COR-L47 (cell line): ENCODE measurements around the gene FOXR1.
"Not testable (repeated sequence)": the region's sequence is repeated elsewhere in the genome, so short reads cannot be mapped to it uniquely, and the experiment has no call there.

ENCODE experiments used
- DNase-seq: peaks from one replicate; lab custom pipeline; 2025; lab: John Stamatoyannopoulos, UW

Gene FOXR1

DNA sequence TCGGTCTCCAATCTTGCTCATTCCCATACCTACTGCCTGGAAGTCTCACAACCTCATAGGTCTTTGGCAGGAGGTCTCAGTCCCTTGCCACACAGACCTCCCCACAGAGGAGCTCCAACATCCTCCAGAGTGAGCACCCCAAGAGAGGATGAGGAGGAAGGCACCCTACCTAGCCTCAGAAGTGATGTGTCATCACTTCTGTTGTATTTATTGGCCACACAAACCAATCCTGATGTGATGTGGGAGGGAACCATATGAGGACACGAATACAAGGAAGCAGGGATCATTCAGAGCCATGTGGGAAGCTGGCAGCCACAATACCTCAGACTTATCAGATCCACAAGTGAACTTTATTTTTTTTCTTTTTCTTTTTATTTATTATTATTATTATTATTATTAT is 24.5 kb upstream of the FOXR1 start:
- no peak for DNase-seq

DNA sequence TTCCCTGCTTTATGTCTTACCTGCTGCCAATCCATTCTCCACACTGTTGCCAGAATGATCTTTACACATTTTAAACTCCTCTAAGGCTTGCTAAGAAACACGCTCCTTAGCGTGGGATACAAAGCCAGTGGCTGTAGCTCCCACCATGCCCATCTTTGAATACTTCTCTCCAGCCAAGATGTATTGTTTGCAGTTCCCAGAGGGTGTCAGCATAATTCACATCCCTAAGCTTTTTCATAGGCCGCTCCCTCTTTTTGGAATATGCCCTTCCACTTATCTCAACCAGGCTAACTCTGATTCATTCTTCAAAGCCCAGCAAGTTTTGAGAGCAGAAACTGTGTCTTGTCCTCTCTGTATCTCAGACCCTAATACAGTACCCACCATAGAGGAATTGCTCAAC is 23.6 kb upstream of the FOXR1 start:
- no peak for DNase-seq

GRCh38 chr11:118953265-118953664 is 18.3 kb upstream of the FOXR1 start:
- DNase-seq, result peak; percentile 94

DNA sequence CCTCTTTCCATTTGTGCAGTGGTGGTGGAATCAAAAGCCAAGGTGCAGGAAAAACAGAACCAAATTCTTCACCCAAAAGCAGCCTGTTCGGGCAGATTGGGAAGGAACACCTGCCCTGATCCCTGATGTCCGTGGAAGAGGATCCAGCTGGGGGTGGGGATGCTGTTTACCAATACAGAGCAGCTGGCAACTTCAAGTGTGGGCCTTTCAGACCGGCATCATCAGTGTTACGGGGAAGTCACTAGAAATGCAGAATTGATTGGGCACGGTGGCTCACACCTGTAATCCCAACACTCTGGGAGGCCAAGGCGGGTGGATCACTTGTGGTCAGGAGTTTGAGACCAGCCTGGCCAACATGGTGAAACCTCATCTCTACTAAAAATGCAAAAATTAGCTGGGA is 17.6 kb upstream of the FOXR1 start:
- not testable (repeated sequence) for DNase-seq

GRCh38 chr11:118956094-118956846 is 15.3 kb upstream of the FOXR1 start, which contains the start of gene UPK2:
UPK2 (plus strand) TSS chr11:118956298; CDS start chr11:118956351, 53 bp downstream.
- DNase-seq, result peak; percentile 80

DNA sequence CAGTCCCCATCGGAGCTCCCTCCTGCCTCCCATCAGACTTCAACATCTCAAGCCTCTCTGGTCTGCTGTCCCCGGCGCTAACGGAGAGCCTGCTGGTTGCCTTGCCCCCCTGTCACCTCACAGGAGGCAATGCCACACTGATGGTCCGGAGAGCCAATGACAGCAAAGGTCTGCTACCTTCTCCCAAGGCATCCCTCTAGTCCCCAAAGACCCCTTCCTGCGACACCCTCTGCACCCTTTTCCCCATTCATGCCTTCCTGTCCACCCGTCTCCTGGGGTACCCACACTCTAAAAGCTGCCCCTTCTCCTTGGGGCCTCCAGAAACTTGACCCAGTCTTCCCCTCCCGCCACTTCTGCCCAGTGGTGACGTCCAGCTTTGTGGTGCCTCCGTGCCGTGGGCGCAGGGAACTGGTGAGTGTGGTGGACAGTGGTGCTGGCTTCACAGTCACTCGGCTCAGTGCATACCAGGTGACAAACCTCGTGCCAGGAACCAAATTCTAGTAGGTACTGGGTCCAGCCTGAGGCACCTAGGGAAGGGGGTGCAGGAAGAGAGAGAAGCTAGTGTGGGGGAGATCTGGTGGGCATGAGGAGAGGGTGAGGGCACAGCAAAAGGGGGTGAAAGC is 14.6 kb upstream of the FOXR1 start:
- no peak for DNase-seq

DNA sequence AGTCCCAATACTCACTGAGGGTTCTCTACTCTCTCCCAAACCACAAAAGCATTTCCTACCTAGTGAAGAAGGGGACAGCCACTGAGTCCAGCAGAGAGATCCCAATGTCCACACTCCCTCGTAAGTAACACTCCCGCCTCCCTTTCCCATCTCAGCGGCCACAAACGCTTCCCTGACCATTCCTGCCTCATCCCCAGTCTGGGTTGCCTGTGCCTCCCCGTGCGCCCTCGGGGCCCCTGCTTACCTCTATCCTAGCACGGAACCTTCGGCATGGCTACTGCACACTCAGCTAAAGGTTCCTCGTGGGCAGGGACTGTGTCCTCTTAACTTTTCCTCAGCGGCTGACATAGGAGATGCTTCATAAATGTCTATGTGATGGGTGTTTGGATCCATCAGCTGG is 14.0 kb upstream of the FOXR1 start:
- DNase-seq, result no peak

GRCh38 chr11:118957968-118958367 is 13.6 kb upstream of the FOXR1 start:
- no peak for DNase-seq

DNA sequence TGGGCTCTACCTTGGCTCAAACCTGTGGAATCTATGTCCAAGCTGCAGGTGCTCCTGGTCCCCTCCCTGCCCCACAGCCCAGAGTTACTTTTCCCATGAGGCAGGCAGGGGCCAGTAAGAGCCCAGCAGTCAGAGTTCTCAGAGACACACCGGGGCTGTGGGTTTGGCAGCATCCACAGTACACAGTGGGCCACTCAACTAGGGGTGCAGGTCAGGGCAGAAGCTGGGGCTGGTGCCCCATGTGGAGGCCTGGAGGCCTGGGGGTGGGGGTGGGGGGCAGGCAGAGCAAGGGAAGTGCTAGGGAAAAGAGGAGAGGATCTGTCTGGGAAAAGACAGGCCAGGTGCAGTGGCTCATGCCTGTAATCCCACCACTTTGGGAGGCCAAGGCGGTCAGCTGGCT is 13.0 kb upstream of the FOXR1 start:
- DNase-seq, result no peak

DNA sequence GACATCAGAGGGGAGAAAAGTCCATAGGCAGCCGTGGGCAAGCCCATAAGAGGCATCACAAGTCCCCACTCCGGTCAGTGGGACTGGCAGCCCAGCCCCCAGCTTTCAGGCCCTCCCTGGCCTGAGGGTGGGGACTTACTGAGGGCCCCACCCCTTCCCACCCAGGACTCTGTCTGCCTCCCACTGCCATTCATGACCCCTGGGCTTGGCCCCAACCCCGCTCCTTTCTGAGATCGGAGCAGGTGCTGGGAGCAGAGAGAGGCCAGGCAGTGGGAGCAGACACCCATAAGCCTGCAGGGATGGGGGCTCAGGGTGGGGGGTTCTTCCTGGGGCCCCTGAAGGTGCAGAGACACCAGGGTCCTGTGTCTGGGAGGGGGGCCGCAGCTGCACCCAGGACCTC is 10.4 kb upstream of the FOXR1 start:
- DNase-seq, result no peak

GRCh38 chr11:118961591-118961990 is 10.0 kb upstream of the FOXR1 start:
- no peak for DNase-seq

DNA sequence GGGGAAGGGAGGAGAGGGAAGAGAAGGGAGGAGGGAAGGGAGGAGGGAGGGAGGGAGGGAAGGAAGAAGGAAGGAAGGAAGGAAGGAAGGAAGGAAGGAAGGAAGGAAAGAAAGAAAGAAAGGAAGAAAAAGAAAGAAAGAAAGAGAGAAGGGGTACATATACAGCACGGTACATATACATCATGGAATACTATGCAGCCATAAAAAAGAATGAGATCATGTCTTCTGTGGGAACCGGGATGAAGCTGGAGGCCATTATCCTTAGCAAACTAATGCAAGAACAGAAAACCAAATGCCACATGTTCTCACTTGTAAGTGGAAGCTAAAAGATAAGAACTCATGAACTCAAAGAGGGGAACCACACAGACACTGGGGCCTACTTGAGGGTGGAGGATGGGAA is 2.1 kb upstream of the FOXR1 start:
- DNase-seq, result not testable (repeated sequence)

- DNase-seq, result no peak
Measured at GRCh38 chr11:118973985-118974384, 2.4 kb downstream of the FOXR1 start.

DNA sequence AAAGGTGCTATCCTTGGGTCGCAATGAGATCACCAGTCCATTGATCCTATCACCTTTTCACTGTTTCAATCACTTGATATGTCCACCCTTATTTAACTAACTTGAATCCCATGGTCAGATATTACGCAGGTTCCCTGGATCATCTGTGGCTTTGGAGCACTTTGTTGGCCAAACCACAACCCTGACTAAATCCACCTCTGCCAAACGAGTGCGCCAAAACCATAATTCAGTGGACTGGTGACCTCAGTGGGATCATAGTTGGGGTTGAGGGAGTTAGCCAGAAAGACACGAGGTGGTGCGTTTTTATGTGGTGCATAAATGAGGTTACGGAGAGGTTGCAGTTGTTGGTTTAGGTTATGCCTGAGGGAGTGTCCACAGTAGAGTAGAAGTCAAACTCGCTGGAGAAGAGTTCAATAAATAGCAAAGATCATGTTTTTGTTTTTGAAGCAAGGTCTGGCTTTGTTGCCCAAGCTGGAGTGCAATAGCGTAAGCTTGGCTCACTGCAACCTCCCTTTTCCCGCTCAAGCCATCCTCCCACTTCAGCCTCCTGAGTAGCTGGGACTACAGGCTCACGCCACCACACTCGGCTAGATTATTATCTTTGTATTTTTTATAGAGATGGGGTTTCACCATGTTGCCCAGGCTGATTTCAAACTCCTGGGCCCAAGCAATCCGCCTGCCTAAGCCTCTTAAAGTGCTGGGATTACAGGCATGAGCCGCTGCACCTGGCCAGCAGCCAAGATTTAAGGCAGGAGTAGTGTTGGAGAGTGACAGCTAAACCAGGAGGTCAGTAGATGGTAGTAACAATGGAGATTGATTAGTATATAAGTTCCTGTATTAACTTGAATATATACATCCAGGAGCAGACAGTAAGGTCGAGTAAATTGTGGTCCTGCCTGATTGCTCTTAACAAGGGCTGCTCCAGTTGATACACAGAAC is 4.5 kb downstream of the FOXR1 start:
- no peak for DNase-seq

GRCh38 chr11:118979434-118979833 is 7.9 kb downstream of the FOXR1 start:
- no peak for DNase-seq

DNA sequence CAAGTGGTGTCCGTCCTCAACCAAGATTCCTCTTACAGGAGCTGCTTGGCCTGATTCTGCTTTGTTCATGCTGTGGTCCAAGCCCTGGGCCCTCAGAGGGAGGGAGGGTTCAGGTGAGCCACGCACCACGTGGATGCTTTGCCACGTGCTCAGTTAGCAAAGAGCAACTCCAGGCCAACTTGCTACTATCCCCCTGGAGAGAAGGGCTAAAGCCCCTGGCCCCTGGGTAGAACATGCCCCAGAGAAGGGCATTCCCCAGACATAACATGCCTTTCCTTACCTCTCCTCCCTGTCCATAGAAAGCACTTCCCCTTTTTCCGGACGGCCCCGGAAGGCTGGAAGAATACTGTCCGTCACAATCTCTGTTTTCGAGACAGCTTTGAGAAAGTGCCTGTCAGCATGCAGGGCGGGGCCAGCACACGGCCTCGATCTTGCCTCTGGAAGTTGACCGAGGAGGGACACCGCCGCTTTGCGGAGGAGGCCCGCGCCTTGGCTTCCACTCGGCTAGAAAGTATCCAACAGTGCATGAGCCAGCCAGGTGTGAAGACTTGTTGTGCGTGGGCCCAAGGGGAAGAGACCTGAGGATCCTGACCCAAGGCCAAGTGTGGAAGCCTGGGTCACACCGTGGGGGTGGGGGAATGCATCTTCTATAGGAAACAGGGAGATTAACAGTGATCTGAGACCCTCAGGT is 8.8 kb downstream of the FOXR1 start:
- DNase-seq, result no peak

DNA sequence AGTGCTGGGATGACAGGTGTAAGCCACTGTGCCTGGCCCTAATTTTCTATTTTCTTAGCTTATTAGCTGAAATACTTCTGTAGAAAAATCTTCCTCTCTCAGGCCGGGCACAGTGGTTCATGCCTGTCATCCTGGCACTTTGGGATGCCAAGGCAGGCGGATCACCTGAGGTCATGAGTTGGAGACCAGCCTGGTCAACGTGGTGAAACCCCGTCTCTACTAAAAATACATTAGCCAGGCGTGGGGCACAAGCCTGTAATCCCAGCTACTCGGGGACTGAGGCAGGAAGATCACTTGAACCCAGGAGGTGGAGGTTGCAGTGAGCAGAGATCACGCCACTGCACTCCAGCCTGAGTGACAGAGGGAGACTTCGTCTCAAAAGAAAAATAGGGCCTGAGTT is 12.8 kb downstream of the FOXR1 start:
- not testable (repeated sequence) for DNase-seq

DNA sequence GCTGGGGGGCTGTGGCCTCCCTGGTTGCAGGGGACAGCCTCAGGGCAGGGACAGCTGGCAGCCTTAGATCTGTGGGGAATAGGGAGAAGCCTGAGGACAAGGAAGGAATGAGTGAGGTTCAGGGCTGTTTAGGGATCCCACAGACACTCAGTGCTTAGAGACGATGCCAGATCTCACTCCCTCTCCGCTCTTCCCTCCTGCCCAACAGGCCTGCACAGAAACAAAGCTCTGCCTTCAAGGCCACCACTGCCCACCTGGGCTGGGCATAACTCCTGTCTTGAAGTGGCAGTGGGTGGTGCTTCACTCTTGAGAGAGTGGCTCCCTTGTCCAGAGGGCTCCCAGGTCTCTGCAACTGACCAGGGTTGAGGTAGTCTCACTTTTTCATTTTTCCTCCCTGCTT is 13.3 kb downstream of the FOXR1 start:
- DNase-seq, result no peak

DNA sequence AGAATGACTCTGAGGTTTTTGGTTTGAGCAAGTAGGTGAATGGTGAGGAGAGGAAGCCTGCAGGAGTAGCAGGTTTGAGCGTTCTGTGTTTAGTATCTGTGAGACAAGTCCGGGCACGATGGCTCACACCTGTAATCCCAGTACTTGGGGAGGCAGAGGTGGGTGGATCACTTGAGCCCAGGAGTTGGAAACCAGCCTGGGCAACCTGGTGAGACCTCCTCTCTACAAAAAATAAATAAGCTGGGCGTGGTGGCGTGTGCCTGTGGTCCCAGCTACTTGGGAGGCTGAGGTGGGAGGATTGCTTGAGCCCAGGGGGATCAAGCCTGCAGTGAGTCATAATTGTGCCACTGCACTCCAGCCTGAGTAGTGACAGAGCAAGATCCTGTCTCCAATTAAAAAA is 16.7 kb downstream of the FOXR1 start:
- DNase-seq, result no peak

- DNase-seq, result not testable (repeated sequence)
Measured at GRCh38 chr11:118991486-118992038, 20.0 kb downstream of the FOXR1 start.

DNA sequence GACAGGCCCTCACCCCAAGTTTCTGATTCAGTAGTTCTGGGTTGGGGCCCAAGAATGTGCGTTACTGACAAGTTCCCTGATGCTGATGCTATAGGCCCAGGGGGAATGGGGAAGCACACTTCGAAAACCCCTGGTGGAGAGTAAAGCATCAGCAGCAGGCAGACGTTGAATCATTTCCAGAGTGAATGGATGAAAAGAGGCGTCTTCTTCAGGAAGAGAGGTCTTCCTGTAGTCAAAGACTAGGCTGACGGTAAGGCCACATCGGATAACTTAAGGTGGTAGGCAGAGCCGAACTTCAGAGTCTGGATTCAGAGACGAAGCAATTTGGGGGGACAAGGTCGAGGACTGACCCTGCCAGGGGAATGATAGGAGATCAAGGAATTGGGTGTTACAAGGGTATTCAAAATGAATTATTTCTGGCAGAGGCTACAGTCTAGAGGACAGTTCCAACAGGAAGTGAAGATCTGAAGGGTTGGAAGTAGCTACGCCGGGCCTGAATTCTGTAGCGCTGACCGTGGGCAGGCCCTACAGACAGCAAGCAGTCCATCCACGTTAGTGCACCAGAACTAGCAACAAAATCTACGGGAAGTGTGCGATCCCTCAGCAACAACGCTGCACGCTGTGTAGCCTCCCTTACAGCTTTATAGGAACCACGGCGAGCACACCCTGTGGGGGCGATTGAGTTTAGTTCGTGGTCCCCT is 25.5 kb downstream of the FOXR1 start:
- DNase-seq, result no peak
